Measurements from ENCODE around the gene FOXA2.
"Not testable (repeated sequence)": the region's sequence is repeated elsewhere in the genome, so short reads cannot be mapped to it uniquely, and the experiment has no call there.

Gene FOXA2

GRCh38 chr20:22584522-22584921 is at the start of gene FOXA2:
FOXA2 (minus strand) TSS chr20:22584572; CDS start chr20:22584278, 294 bp downstream.
- no peak for ATAC-seq

- ATAC-seq = no peak
Measured at GRCh38 chr20:22630701-22631100, 46.3 kb upstream of the FOXA2 start.

- ATAC-seq = no peak
Measured at GRCh38 chr20:22629927-22630326, 45.6 kb upstream of the FOXA2 start.

GRCh38 chr20:22629447-22629846 is 45.1 kb upstream of the FOXA2 start:
- ATAC-seq = no peak

GRCh38 chr20:22626496-22626895 is 42.1 kb upstream of the FOXA2 start:
- no peak for ATAC-seq

- no peak for ATAC-seq
Measured at GRCh38 chr20:22623211-22623610, 38.8 kb upstream of the FOXA2 start.

- no peak for ATAC-seq
Measured at GRCh38 chr20:22620342-22620741, 36.0 kb upstream of the FOXA2 start.

GRCh38 chr20:22619806-22620205 is 35.4 kb upstream of the FOXA2 start:
- ATAC-seq = no peak

GRCh38 chr20:22619272-22619671 is 34.9 kb upstream of the FOXA2 start:
- no peak for ATAC-seq

- no peak for ATAC-seq
Measured at GRCh38 chr20:22617160-22617559, 32.8 kb upstream of the FOXA2 start.

- ATAC-seq = no peak
Measured at GRCh38 chr20:22616551-22616950, 32.2 kb upstream of the FOXA2 start.

- ATAC-seq = no peak
Measured at GRCh38 chr20:22615425-22615824, 31.1 kb upstream of the FOXA2 start.

GRCh38 chr20:22611636-22612035 is 27.3 kb upstream of the FOXA2 start:
- ATAC-seq = no peak

- no peak for ATAC-seq
Measured at GRCh38 chr20:22607695-22608094, 23.3 kb upstream of the FOXA2 start.

- no peak for ATAC-seq
Measured at GRCh38 chr20:22604815-22605214, 20.4 kb upstream of the FOXA2 start.

GRCh38 chr20:22601361-22602141 is 17.2 kb upstream of the FOXA2 start:
- ATAC-seq = no peak

GRCh38 chr20:22599258-22599657 is 14.9 kb upstream of the FOXA2 start:
- ATAC-seq = not testable (repeated sequence)

- ATAC-seq = no peak
Measured at GRCh38 chr20:22597303-22597702, 12.9 kb upstream of the FOXA2 start.

GRCh38 chr20:22590662-22591061 is 6.3 kb upstream of the FOXA2 start:
- no peak for ATAC-seq

GRCh38 chr20:22586645-22587310 is 2.4 kb upstream of the FOXA2 start:
- ATAC-seq = no peak

- ATAC-seq = no peak
Measured at GRCh38 chr20:22585786-22586493, 1.6 kb upstream of the FOXA2 start.

- no peak for ATAC-seq
Measured at GRCh38 chr20:22584922-22585785, 782 bp upstream of the FOXA2 start.

Measured in activated CD4-positive, CD25-positive, alpha-beta regulatory T cell treated with anti-CD3 and anti-CD28 coated beads, Interleukin-2, amount 50 U/mL, for 24 hours (primary cell).